HEK293T (cell line): ENCODE measurements around the gene RNF144B.

Experiments used
- ELF4 ChIP-seq: fragments of 450-650 bp; IDR thresholded peaks from 2 replicates; pipeline ENCODE4 v1.6.1; 2017; ENCODE audit warnings: antibody characterized with exemption
- ZNF384 ChIP-seq: fragments of 450-650 bp; IDR thresholded peaks from 2 replicates; pipeline ENCODE4 v1.6.1; 2016
- TF ChIP-seq, protein P1 (sequence below): fragments of 450-650 bp; IDR thresholded peaks from 2 replicates; pipeline ENCODE4 v1.6.1; 2016

DNA sequence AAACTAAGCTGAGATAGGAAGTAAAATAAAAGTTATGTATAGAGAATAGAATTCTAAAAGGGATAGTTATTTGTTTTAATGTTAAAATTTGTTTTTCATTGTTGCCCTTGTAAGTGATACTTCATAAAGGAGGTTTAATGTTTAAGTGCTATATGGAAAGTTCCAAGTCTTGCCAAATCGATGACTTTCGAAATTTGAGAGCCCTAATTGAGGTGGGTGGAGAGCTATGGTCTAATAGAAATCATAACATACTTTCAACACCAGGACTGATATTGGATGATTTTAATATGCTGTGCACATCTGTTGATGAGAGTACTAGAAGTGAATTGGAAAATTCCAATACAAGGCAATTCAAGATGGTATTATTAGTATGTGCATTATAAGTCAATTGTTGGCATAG, 64.6 kb downstream of the RNF144B start:
- TF ChIP-seq, protein P1, sequence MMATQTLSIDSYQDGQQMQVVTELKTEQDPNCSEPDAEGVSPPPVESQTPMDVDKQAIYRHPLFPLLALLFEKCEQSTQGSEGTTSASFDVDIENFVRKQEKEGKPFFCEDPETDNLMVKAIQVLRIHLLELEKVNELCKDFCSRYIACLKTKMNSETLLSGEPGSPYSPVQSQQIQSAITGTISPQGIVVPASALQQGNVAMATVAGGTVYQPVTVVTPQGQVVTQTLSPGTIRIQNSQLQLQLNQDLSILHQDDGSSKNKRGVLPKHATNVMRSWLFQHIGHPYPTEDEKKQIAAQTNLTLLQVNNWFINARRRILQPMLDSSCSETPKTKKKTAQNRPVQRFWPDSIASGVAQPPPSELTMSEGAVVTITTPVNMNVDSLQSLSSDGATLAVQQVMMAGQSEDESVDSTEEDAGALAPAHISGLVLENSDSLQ, result no peak
- TF ChIP-seq ELF4, result no peak
- no peak for TF ChIP-seq ZNF384
